GM19099 (cell line): Measurements from ENCODE around the gene ARHGAP23.

Experiments
- POLR2A ChIP-seq: IDR thresholded peaks from 3 replicates; pipeline ENCODE4 v1.6.1; 2011; ENCODE audit warnings: low read depth; ENCODE audit not compliant: insufficient read length; ENCODE audit errors: extremely low read depth

Gene ARHGAP23

GRCh38 chr17:38539386-38539785, 111.1 kb downstream of the ARHGAP23 start:
- TF ChIP-seq POLR2A: no peak

GRCh38 chr17:38540514-38541045, 112.3 kb downstream of the ARHGAP23 start:
- no peak for TF ChIP-seq POLR2A

GRCh38 chr17:38541281-38541680, 113.0 kb downstream of the ARHGAP23 start:
- TF ChIP-seq POLR2A: no peak

- TF ChIP-seq POLR2A: no peak
Observed at GRCh38 chr17:38542286-38542685, 114.0 kb downstream of the ARHGAP23 start.

- no peak for TF ChIP-seq POLR2A
Observed at GRCh38 chr17:38543403-38544174, 115.3 kb downstream of the ARHGAP23 start.

GRCh38 chr17:38544175-38544838, 116.0 kb downstream of the ARHGAP23 start:
- TF ChIP-seq POLR2A: no peak

GRCh38 chr17:38544839-38545209, 116.6 kb downstream of the ARHGAP23 start:
- no peak for TF ChIP-seq POLR2A

GRCh38 chr17:38545531-38546225, 117.4 kb downstream of the ARHGAP23 start:
- no peak for TF ChIP-seq POLR2A

- TF ChIP-seq POLR2A: no peak
Observed at GRCh38 chr17:38546396-38546795, 118.1 kb downstream of the ARHGAP23 start.

GRCh38 chr17:38547444-38547843, 119.2 kb downstream of the ARHGAP23 start:
- no peak for TF ChIP-seq POLR2A

- TF ChIP-seq POLR2A: no peak
Observed at GRCh38 chr17:38549285-38549684, 121.0 kb downstream of the ARHGAP23 start.

- TF ChIP-seq POLR2A: no peak
Observed at GRCh38 chr17:38550661-38551060, 122.4 kb downstream of the ARHGAP23 start.

GRCh38 chr17:38551121-38551520, 122.9 kb downstream of the ARHGAP23 start:
- no peak for TF ChIP-seq POLR2A

- TF ChIP-seq POLR2A: no peak
Observed at GRCh38 chr17:38552343-38552742, 124.1 kb downstream of the ARHGAP23 start.

- no peak for TF ChIP-seq POLR2A
Observed at GRCh38 chr17:38554430-38555350, 126.4 kb downstream of the ARHGAP23 start.

GRCh38 chr17:38556239-38556638, 128.0 kb downstream of the ARHGAP23 start:
- no peak for TF ChIP-seq POLR2A
